Stomach (tissue), 9 donors: ENCODE data around the gene TMA7B. TPM values are rescaled to one million over a fixed set of nuclear protein-coding genes. Genes with fewer than 3 reads are reported as not detected.

Source experiments
- DNase-seq, 2 donors: peaks; one replicate each; pipeline versions ENCODE4 v3.0.0 to v3.0.0-alpha.2; 2013 to 2019
- H3K27ac ChIP-seq, 5 donors: fragments of 200-600 bp in 4 of 5; sonication (generic) in 4 of 5; one replicate each; pipeline ENCODE4 v1.5.1; 2013 to 2019; ENCODE audit warnings: mild to moderate bottlenecking in 1 of 5, moderate library complexity in 1 of 5
- H3K27me3 ChIP-seq, 3 donors: fragments of 200-600 bp; sonication (generic); one replicate each; pipeline ENCODE4 v1.5.1; 2017 to 2019; ENCODE audit warnings: mixed run types in 1 of 3
- H3K36me3 ChIP-seq, 4 donors: fragments of 200-600 bp; sonication (generic); 1 replicate in 3 of 4; 2 replicates in 1 of 4; pipeline ENCODE4 v1.5.1; 2016 to 2019
- H3K4me1 ChIP-seq, 4 donors: fragments of 200-600 bp; sonication (generic); one replicate each; pipeline ENCODE4 v1.5.1; 2016 to 2019
- H3K4me3 ChIP-seq, 4 donors: fragments of 200-600 bp; sonication (generic) in 3 of 4; one replicate each; pipeline ENCODE4 v1.5.1; 2016 to 2019; ENCODE audit warnings: mild to moderate bottlenecking in 1 of 4
- H3K9me3 ChIP-seq, 4 donors: fragments of 200-600 bp; sonication (generic); one replicate each; pipeline ENCODE4 v1.5.1; 2016 to 2019
- EP300 ChIP-seq: sonication (generic); formaldehyde crosslinking; IDR thresholded peaks from one replicate; pipeline ENCODE4 v1.6.1; 2017; ENCODE audit warnings: antibody characterized with exemption
- POLR2A ChIP-seq, 4 donors: fragments of 450-650 bp; IDR thresholded peaks; one replicate each; pipeline ENCODE4 v1.6.1; 2016; ENCODE audit warnings: antibody characterized with exemption in 4 of 4, control low read depth in 2 of 4, mild to moderate bottlenecking in 1 of 4, moderate library complexity in 1 of 4
- POLR2AphosphoS5 ChIP-seq, 3 donors: sonication (generic); formaldehyde crosslinking; IDR thresholded peaks; one replicate each; pipeline ENCODE4 v1.6.1; 2016; ENCODE audit warnings: antibody characterized with exemption in 3 of 3
- WGBS, 5 donors: extraction: QIAGEN DNeasy Blood & Tissue Kit in 3 of 5; methylation state at CpG; one replicate each; pipeline versions ENCODE4 v1.1.5 to v1.1.7; 2013 to 2018; 5-methylcytosine and 5-hydroxymethylcytosine counted together
- intact Hi-C: fragments of 100-400 bp; cut with DNase I; formaldehyde crosslinking; loops from one replicate; pipeline ENCODE4 v1.15.1; 2023; ENCODE audit warnings: low total_unique reads
- polyA plus RNA-seq, 3 donors: library from polyadenylated mRNA; stranded (reverse); fragments of 200-250 nt; gene quantifications; one replicate each; pipeline ENCODE4 v1.2.3, GENCODE V29; 2013
- total RNA-seq, 5 donors: library from RNA; depleted of rRNA; stranded (reverse); fragments of >200 nt; gene quantifications; one replicate each; pipeline versions ENCODE4 v1.1.0 to v1.2.3, GENCODE V29; 2014 to 2016
- TF ChIP-seq, protein P1 (sequence below), 7 experiments: fragments of 450-650 bp in 4 of 7; fragments of 200-600 bp in 3 of 7; sonication (generic) in 3 of 7; IDR thresholded peaks; one replicate each; pipeline ENCODE4 v1.5.1; 2016 to 2019; ENCODE audit warnings: antibody characterized with exemption in 7 of 7, control low read depth in 2 of 7, mild to moderate bottlenecking in 1 of 7
- donor health status: healthy with polysubstance abuse.
- donor health status: Bipolar disorder and iron deficiency.
- donor health status: healthy.

Gene TMA7B
- total and polyA plus RNA-seq, 8 donors = 1.1 to 1.3 TPM; not detected in 6

DNA sequence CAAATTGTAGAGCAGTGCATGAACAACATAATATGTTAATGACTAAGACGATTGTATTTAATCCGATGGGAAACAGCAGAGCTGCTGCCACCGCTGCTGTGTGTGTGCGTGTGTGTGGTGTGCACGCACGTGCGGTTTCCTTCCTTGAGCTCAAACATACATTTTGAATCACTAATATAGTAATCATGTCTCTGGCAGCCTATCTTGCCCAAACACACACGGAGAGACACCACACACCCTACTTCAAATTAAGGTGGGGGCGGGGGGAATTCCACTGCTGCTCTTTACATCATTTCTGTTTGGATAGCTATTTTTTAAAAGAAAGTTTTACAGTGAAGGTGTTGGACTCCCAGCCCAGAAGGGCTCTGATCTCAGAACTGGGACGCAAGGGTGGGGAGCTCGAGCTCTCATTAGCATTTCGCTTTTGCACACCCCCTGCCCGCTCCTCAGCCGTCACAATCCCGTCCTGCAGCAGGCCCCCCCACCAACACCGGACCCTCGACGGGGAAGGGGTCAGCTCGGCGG, 33.9 kb downstream of the TMA7B start:
- Histone ChIP-seq H3K4me3 (peak overlapping the region; percentile 46 to 53 (median 50)), H3K4me1 (peaks cover 29 to 74% (median 57%) of the 10 kb centered on the region in 4 donors), H3K27ac (peak overlapping the region in 2 of 5 donors; percentile 41 to 86), H3K27me3 (peaks cover 0 to 26% (median 13%) of the 10 kb centered on the region in 3 donors), H3K36me3 (no peaks in the 10 kb centered on the region), H3K9me3 (no peaks in the 10 kb centered on the region)
- 17 to 46% (median 28%) methylated on average over 14 to 20 of the region's 20 CpGs for WGBS, 5 donors
- intact Hi-C loops = no loop called here
- peak in 1 of 2 donors; percentile 67 for DNase-seq
- TF ChIP-seq POLR2A (IDR thresholded peaks at IDR 0.05) (no peak), EP300 (no peak)

DNA sequence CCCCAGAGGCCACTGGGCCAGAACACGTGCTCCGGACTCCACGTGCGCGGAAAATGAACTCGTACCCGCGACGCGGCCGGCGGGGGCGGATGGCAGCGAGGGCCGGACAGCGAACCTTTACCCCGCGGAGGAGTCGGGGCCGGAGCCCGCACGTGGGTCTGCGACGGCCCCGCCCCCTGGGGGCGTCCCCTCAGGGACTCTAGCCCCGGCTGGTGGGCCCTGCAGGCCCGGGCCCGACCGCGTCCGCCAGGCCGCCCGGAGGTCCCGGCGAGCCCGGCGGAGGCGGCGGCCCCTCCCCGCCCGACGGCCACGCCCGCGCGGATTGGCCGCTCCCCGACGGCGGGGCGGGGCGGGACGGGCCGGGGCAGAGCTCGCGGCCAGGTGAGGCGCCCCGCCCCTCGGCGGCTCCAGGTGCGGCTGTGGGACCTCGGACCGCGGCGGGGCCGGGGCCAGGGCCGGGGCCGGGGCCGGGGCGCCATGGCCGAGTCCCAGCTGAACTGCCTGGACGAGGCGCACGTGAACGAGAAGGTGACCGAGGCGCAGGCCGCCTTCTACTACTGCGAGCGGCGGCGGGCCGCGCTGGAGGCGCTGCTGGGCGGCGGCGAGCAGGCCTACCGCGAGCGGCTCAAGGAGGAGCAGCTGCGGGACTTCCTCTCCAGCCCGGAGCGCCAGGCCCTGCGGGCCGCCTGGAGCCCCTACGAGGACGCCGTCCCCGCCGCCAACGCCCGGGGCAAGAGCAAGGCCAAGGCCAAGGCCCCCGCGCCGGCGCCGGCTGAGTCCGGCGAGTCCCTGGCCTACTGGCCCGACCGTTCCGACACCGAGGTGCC, 34.6 kb downstream of the TMA7B start, which contains the start of gene FAM83F:
Gene FAM83F, plus strand, starts transcription at position 389 of the 827 bp plus-strand sequence. Its CDS starts 89 bp downstream, at position 478.
- 3 to 10% (median 7%) methylated on average over 52 to 115 of the region's 115 CpGs for WGBS, 5 donors

DNA sequence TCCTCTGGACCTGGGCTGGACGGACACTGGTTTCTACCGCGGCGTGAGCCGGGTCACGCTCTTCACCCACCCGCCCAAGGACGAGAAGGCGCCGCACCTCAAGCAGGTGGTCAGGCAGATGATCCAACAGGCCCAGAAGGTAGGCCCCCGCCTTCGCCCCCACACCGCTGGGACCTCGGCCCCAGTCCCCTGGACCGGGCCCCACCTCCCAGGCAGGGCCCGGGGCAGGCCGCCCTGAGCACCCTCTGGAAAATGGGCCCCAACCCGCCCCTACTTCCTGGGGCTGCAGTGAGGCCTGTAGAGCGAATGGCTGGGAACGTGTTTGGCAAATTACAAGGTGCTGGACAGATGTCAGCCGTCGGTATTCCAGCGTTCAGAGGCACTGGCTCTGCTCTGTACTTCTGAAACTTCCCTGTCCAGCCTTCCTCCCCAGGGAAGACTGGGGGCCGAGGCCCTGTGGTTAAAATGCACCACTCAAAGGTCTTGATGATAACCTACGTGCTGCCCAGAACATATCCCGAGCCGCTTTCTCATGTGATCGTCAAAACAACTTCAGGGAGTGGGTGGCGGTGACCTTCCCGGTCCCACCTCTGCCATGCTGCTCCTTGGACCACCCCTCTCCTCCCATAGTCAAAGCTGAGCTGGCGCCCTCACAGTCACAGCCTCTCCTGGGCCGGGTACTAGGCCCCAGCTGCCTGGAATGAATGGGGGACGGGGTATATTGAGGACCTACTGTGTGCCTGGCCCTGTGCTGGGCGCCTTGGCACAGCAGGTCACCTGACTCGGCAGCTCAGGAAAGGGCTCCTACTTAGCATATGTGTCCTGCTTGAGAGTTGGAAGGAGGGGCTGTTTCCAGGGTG, 35.4 kb downstream of the TMA7B start:
- Histone ChIP-seq H3K4me3 (peak overlapping the region; percentile 46 to 53 (median 50)), H3K27ac (peak overlapping the region; percentile 66 to 94 (median 85))

More for the DNA sequence above, 34.6 kb downstream of the TMA7B start, which contains the start of gene FAM83F:
- Histone ChIP-seq H3K4me1 (peaks cover 36 to 80% (median 63%) of the 10 kb centered on the region in 4 donors), H3K27ac (peak within 1 kb of the TSS; percentile 66 to 94 (median 85)), H3K27me3 (peaks cover 0 to 26% (median 13%) of the 10 kb centered on the region in 3 donors), H3K9me3 (no peaks in the 10 kb centered on the region), H3K4me3 (peak within 1 kb of the TSS; percentile 46 to 53 (median 50)), H3K36me3 (no peaks in the 10 kb centered on the region)
- DNase-seq = peak; percentile 73 to 90
- intact Hi-C loops = no loop called here
- TF ChIP-seq, protein P1, sequence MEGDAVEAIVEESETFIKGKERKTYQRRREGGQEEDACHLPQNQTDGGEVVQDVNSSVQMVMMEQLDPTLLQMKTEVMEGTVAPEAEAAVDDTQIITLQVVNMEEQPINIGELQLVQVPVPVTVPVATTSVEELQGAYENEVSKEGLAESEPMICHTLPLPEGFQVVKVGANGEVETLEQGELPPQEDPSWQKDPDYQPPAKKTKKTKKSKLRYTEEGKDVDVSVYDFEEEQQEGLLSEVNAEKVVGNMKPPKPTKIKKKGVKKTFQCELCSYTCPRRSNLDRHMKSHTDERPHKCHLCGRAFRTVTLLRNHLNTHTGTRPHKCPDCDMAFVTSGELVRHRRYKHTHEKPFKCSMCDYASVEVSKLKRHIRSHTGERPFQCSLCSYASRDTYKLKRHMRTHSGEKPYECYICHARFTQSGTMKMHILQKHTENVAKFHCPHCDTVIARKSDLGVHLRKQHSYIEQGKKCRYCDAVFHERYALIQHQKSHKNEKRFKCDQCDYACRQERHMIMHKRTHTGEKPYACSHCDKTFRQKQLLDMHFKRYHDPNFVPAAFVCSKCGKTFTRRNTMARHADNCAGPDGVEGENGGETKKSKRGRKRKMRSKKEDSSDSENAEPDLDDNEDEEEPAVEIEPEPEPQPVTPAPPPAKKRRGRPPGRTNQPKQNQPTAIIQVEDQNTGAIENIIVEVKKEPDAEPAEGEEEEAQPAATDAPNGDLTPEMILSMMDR (IDR thresholded peaks at IDR 0.05) = no peak
- TF ChIP-seq POLR2AphosphoS5 (IDR thresholded peaks at IDR 0.05) = no peak
- TF ChIP-seq EP300 = no peak
- TF ChIP-seq POLR2A (IDR thresholded peaks at IDR 0.05) = no peak

DNA sequence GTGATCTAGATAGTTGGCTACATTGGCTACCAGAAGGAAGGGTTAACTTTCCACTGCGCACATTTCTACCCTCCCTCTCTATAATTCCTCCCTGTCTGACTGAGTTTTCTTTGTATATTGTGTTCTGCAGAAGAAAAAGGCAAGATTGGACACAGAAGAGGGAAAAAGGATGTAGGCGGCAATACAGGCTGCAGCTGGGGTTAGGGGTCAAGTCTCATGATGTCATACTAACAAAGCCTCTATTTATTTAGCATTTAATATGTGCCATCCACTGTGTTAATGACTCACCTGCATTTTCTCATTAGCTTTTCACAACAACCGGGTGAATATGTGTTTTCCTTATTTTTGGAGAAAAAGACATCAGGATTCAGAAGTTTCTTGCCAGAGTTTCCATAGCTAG, 36.5 kb downstream of the TMA7B start:
- no peak for DNase-seq
- WGBS, 5 donors = 55 to 65% (median 57%) methylated on average over 3 of the region's 3 CpGs
- intact Hi-C loops = no loop called here
- TF ChIP-seq POLR2AphosphoS5 (IDR thresholded peaks at IDR 0.05) = no peak
- TF ChIP-seq EP300 = no peak
- no peak for TF ChIP-seq POLR2A (IDR thresholded peaks at IDR 0.05)
- TF ChIP-seq, protein P1 (IDR thresholded peaks at IDR 0.05) = no peak
- peak overlapping the region; percentile 12 to 86 (median 66) for H3K27ac ChIP-seq
- peaks cover 43 to 83% (median 66%) of the 10 kb centered on the region in 4 donors for H3K4me1 ChIP-seq
- no peaks in the 10 kb centered on the region for H3K36me3 ChIP-seq
- no peaks in the 10 kb centered on the region for H3K9me3 ChIP-seq
- peaks cover 0 to 26% (median 13%) of the 10 kb centered on the region in 3 donors for H3K27me3 ChIP-seq
- peak overlapping the region in 3 of 4 donors; percentile 46 to 53 (median 52) for H3K4me3 ChIP-seq

More for the DNA sequence above, 35.4 kb downstream of the TMA7B start:
- peaks cover 38 to 83% (median 67%) of the 10 kb centered on the region in 4 donors for H3K4me1 ChIP-seq
- peaks cover 0 to 26% (median 13%) of the 10 kb centered on the region in 3 donors for H3K27me3 ChIP-seq
- no peaks in the 10 kb centered on the region for H3K9me3 ChIP-seq
- H3K36me3 ChIP-seq = no peaks in the 10 kb centered on the region
- DNase-seq = peak; percentile 51 to 54
- intact Hi-C loops = no loop called here
- TF ChIP-seq POLR2A (IDR thresholded peaks at IDR 0.05) (no peak), POLR2AphosphoS5 (IDR thresholded peaks at IDR 0.05) (no peak), EP300 (no peak)
- TF ChIP-seq, protein P1 (IDR thresholded peaks at IDR 0.05) = no peak
- 33 to 60% (median 37%) methylated on average over 19 to 35 of the region's 35 CpGs for WGBS, 5 donors
